Measurements from ENCODE around the gene TRAM2. TPM values are rescaled to one million over a fixed set of nuclear protein-coding genes. Genes with fewer than 3 reads are reported as not detected.
"Not testable (repeated sequence)": the region's sequence is repeated elsewhere in the genome, so short reads cannot be mapped to it uniquely, and the experiment has no call there.

TRAM2 gene
- total and polyA plus RNA-seq, 5 donors from 2014 or later = 3.2 to 12.0 (median 4.0) TPM

DNA sequence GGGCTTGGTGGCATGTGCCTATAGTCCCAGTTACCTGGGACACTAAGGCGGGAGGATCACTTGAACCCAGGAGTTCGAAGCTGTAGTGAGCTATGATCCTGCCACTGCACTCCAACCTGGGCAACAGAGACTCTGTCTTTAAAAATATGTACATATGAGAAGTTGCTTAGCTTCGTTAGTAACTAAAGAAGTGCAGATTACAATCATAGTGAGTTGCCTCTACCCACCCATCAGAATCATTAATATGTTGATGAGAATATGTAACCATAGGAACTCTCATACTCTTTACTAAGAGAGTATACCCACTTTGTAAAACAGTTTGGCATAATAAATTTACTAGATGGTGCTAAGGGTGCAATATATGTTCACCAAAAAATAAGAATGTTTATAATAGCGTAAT is 102.7 kb downstream of the TRAM2 start:
- Histone ChIP-seq H3K36me3 (ENCODE audit: control insufficient read depth, insufficient read depth, low read length) (no peaks in the 10 kb centered on the region), H3K9me3 (ENCODE audit: control insufficient read depth in 2 of 2, low read length in 2 of 2) (no peaks in the 10 kb centered on the region), H3K4me1 (ENCODE audit: control insufficient read depth, insufficient read depth, low read length, poor library complexity, severe bottlenecking) (no peaks in the 10 kb centered on the region), H3K27me3 (ENCODE audit: control insufficient read depth, insufficient read depth, low read length) (no peaks in the 10 kb centered on the region), H3K27ac (ENCODE audit: insufficient read depth, low read length, poor library complexity, severe bottlenecking) (no peak overlapping the region), H3K4me3 (ENCODE audit: low read depth, low read length) (no peak overlapping the region)
- DNase-seq (no peak), ATAC-seq (ENCODE audit: low read depth in 2 of 2) (no peak)
- Mint-ChIP-seq H3K4me1 (no peaks in the 10 kb centered on the region), H3K36me3 (no peaks in the 10 kb centered on the region), H3K9me3 (no peaks in the 10 kb centered on the region), H3K4me3 (no peak overlapping the region), H3K27me3 (peaks cover 8% of the 10 kb centered on the region), H3K27ac (no peak overlapping the region)

DNA sequence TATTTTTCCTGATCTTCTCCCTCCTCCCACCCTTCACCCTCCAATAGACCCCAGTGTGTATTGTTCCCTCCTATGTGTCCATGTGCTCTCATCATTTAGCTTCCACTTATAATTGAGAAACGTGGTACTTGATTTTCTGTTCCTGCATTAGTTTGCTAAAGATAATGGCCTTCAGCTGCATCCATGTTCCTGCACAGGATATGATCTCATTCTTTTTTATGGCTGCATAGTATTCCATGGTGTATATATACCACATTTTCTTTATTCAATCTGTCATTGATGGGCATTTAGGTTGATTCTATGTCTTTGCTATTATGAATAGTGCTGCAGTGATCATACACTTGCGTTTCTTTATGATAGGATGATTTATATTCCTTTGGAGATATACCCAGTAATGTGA is 115.7 kb downstream of the TRAM2 start:
- not testable (repeated sequence) for H3K27me3 ChIP-seq (ENCODE audit: control insufficient read depth, insufficient read depth, low read length); H3K4me1 Mint-ChIP-seq; H3K27ac ChIP-seq (ENCODE audit: insufficient read depth, low read length, poor library complexity, severe bottlenecking); H3K36me3 ChIP-seq (ENCODE audit: control insufficient read depth, insufficient read depth, low read length); H3K36me3 Mint-ChIP-seq; H3K9me3 Mint-ChIP-seq; H3K4me3 Mint-ChIP-seq; H3K9me3 ChIP-seq (ENCODE audit: control insufficient read depth in 2 of 2, low read length in 2 of 2); H3K27ac Mint-ChIP-seq; H3K4me3 ChIP-seq (ENCODE audit: low read depth, low read length); H3K4me1 ChIP-seq (ENCODE audit: control insufficient read depth, insufficient read depth, low read length, poor library complexity, severe bottlenecking); DNase-seq; ATAC-seq (ENCODE audit: low read depth in 2 of 2); H3K27me3 Mint-ChIP-seq

DNA sequence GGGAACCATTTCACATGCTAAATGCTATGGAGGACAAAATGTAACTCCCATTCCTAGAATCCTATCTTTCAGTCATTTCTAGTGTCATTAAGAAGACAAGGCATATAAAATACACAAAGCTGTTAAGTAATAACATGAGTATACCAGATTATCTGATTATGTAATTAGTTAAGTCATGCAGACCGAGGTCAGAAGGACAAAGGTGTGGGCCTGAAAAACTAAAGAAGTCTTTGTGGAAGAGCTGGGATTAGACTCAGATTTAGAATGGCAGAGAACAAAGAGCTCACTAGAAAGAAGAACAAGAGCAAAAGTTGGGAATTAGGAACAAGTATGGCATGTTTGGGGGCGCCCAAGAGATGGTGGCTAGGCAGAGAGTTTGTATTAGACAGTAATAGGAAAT is 119.8 kb downstream of the TRAM2 start:
- Histone ChIP-seq H3K4me3 (ENCODE audit: low read depth, low read length) (no peak overlapping the region), H3K4me1 (ENCODE audit: control insufficient read depth, insufficient read depth, low read length, poor library complexity, severe bottlenecking) (no peaks in the 10 kb centered on the region), H3K27me3 (ENCODE audit: control insufficient read depth, insufficient read depth, low read length) (no peaks in the 10 kb centered on the region), H3K36me3 (ENCODE audit: control insufficient read depth, insufficient read depth, low read length) (no peaks in the 10 kb centered on the region), H3K27ac (ENCODE audit: insufficient read depth, low read length, poor library complexity, severe bottlenecking) (no peak overlapping the region), H3K9me3 (ENCODE audit: control insufficient read depth in 2 of 2, low read length in 2 of 2) (no peaks in the 10 kb centered on the region)
- Mint-ChIP-seq H3K27ac (no peak overlapping the region), H3K9me3 (peaks cover 0 to 4% (median 2%) of the 10 kb centered on the region in 7 donors), H3K36me3 (no peaks in the 10 kb centered on the region), H3K4me1 (no peaks in the 10 kb centered on the region), H3K27me3 (peaks cover 4% of the 10 kb centered on the region), H3K4me3 (no peak overlapping the region)
- ATAC-seq (ENCODE audit: low read depth in 2 of 2) (no peak), DNase-seq (no peak)

DNA sequence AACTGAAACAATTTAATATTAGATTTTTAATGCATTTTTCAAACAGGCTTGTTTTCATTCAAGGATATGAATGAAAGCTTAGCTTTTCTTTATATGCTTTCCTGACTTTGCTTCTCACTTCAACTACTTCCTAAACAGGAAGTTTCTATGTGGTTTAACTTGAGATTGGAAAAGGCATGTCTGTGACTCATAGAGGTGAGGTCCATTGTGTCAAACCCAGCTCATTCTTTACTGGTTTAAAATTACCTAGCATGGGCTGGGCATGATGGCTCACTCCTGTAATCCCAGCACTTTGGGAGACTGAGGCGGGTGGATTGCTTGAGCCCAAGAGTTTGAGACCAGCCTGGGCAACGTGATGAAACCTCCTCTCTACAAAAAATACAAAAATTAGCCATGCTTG is 122.3 kb downstream of the TRAM2 start:
- Histone ChIP-seq H3K36me3 (ENCODE audit: control insufficient read depth, insufficient read depth, low read length) (no peaks in the 10 kb centered on the region), H3K4me1 (ENCODE audit: control insufficient read depth, insufficient read depth, low read length, poor library complexity, severe bottlenecking) (no peaks in the 10 kb centered on the region), H3K4me3 (ENCODE audit: low read depth, low read length) (no peak overlapping the region), H3K27ac (ENCODE audit: insufficient read depth, low read length, poor library complexity, severe bottlenecking) (no peak overlapping the region), H3K9me3 (ENCODE audit: control insufficient read depth in 2 of 2, low read length in 2 of 2) (peaks cover 6 to 15% of the 10 kb centered on the region in 2 experiments), H3K27me3 (ENCODE audit: control insufficient read depth, insufficient read depth, low read length) (no peaks in the 10 kb centered on the region)
- Mint-ChIP-seq H3K27ac (no peak overlapping the region), H3K4me1 (peaks cover 0 to 4% (median 0%) of the 10 kb centered on the region in 4 donors), H3K4me3 (no peak overlapping the region), H3K36me3 (peaks cover 13% of the 10 kb centered on the region), H3K27me3 (peaks cover 4% of the 10 kb centered on the region), H3K9me3 (peaks cover 2 to 22% (median 6%) of the 10 kb centered on the region in 7 donors)
- no peak for DNase-seq
- no peak for ATAC-seq (ENCODE audit: low read depth in 2 of 2)

Other genes starting within 250 kb of the TRAM2 start
- gene PAQR8, start 214.9 kb downstream of the TRAM2 start, total RNA-seq = 5.4 TPM
- 10 to 100 TPM in 3 of 4 donors, 1 to 10 TPM in 1; 8.6 to 18.5 (median 15.5) TPM for gene PAQR8, start 214.9 kb downstream of the TRAM2 start, polyA plus RNA-seq
- gene EFHC1, start 156.7 kb downstream of the TRAM2 start, total RNA-seq = 4.4 TPM
- gene EFHC1, start 156.7 kb downstream of the TRAM2 start, polyA plus RNA-seq = 1 to 10 TPM in 2 of 4 donors, under 1 TPM in 1, not detected in 1; 0.32 to 2.1 (median 2.1) TPM
- gene TMEM14A, start 94.1 kb upstream of the TRAM2 start, total RNA-seq = 8.0 TPM
- 10 to 100 TPM; 29.7 to 55.0 (median 43.1) TPM for gene TMEM14A, start 94.1 kb upstream of the TRAM2 start, polyA plus RNA-seq
- not detected for gene GSTA2, start 186.4 kb upstream of the TRAM2 start, total RNA-seq
- not detected for gene GSTA2, start 186.4 kb upstream of the TRAM2 start, polyA plus RNA-seq
- not detected for gene GSTA1, start 226.8 kb upstream of the TRAM2 start, total RNA-seq
- not detected for gene GSTA1, start 226.8 kb upstream of the TRAM2 start, polyA plus RNA-seq

Measured in CD4-positive, CD25-positive, alpha-beta regulatory T cell (primary cell).